Measurements from ENCODE around the gene SRRT. TPM values are rescaled to one million over a fixed set of nuclear protein-coding genes. Genes with fewer than 3 reads are reported as not detected.

The SRRT gene
- polyA plus RNA-seq, 1 donor from 2014 or later: 59.9 TPM

GRCh38 chr7:100875356-100875751 lies 451 bp downstream of the SRRT start:
- Histone ChIP-seq H3K4me2 (ENCODE audit: low read length) (peak overlapping the region; percentile 76), H3K27ac (ENCODE audit: low read length) (peak overlapping the region; percentile 99), H3K36me3 (ENCODE audit: insufficient read depth, low read length) (no peaks in the 10 kb centered on the region), H3F3A (ENCODE audit: insufficient read depth, low read length, poor library complexity, severe bottlenecking) (no peaks in the 10 kb centered on the region), H3K9me3 (ENCODE audit: low read length) (no peaks in the 10 kb centered on the region), H3K27me3 (ENCODE audit: insufficient read depth, low read depth, low read length) (no peaks in the 10 kb centered on the region), H4K20me1 (ENCODE audit: insufficient read depth) (peaks cover 6% of the 10 kb centered on the region), H3K4me3 (ENCODE audit: low read length) (peak overlapping the region; percentile 95), H3K9me2 (ENCODE audit: insufficient read depth, low read length) (no peaks in the 10 kb centered on the region), H2AFZ (ENCODE audit: low read depth, low read length) (peak overlapping the region; percentile 90), H3K9ac (ENCODE audit: low read length) (peak overlapping the region; percentile 99), H3K79me2 (replicated peaks; ENCODE audit: insufficient read depth, low read length) (peaks cover 51% of the 10 kb centered on the region)
- TF ChIP-seq POLR2AphosphoS5 (IDR thresholded peaks at IDR 0.05): no peak
- no peak for TF ChIP-seq EP300 (conservative IDR thresholded peaks at IDR 0.05; ENCODE audit: poor library complexity, severe bottlenecking)
- TF ChIP-seq EZH2 (IDR thresholded peaks at IDR 0.05; ENCODE audit: borderline replicate concordance, insufficient read depth, low read length, poor library complexity, severe bottlenecking): no peak
- TF ChIP-seq REST (IDR thresholded peaks at IDR 0.05; ENCODE audit: borderline replicate concordance): no peak
- no peak for TF ChIP-seq MXI1 (conservative IDR thresholded peaks at IDR 0.05; ENCODE audit: poor library complexity, severe bottlenecking)
- TF ChIP-seq, protein P1, sequence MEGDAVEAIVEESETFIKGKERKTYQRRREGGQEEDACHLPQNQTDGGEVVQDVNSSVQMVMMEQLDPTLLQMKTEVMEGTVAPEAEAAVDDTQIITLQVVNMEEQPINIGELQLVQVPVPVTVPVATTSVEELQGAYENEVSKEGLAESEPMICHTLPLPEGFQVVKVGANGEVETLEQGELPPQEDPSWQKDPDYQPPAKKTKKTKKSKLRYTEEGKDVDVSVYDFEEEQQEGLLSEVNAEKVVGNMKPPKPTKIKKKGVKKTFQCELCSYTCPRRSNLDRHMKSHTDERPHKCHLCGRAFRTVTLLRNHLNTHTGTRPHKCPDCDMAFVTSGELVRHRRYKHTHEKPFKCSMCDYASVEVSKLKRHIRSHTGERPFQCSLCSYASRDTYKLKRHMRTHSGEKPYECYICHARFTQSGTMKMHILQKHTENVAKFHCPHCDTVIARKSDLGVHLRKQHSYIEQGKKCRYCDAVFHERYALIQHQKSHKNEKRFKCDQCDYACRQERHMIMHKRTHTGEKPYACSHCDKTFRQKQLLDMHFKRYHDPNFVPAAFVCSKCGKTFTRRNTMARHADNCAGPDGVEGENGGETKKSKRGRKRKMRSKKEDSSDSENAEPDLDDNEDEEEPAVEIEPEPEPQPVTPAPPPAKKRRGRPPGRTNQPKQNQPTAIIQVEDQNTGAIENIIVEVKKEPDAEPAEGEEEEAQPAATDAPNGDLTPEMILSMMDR (IDR thresholded peaks at IDR 0.05; ENCODE audit: poor library complexity, severe bottlenecking): no peak
- TF ChIP-seq SMC3 (conservative IDR thresholded peaks at IDR 0.05; ENCODE audit: poor library complexity): no peak
- no peak for TF ChIP-seq RAD21 (conservative IDR thresholded peaks at IDR 0.05)
- TF ChIP-seq TAF1 (IDR thresholded peaks at IDR 0.05; ENCODE audit: low read depth): no peak

DNA sequence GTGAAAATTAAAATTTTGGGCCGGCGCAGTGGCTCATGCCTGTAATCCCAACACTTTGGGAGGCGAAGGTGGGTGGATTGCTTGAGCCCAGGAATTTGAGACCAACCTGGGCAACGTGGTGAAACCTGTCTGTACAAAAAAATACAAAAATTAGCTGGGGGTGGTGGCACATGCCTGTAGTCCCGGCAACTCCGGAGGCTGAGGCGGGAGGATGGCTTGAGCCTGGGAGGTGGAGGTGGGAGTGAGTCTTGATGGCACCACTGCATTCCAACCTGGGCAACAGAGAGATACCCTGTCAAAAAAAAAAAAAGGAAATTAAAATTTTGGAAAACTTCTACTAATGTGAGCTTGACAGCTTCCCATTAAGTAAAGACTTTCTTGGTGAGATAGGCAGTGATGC lies 3.1 kb downstream of the SRRT start:
- Histone ChIP-seq H3F3A (ENCODE audit: insufficient read depth, low read length, poor library complexity, severe bottlenecking) (no peaks in the 10 kb centered on the region), H3K9me3 (ENCODE audit: low read length) (no peaks in the 10 kb centered on the region), H2AFZ (ENCODE audit: low read depth, low read length) (no peak overlapping the region), H3K9ac (ENCODE audit: low read length) (no peak overlapping the region), H3K4me3 (ENCODE audit: low read length) (peak overlapping the region; percentile 95), H3K79me2 (replicated peaks; ENCODE audit: insufficient read depth, low read length) (peaks cover 58% of the 10 kb centered on the region), H4K20me1 (ENCODE audit: insufficient read depth) (peaks cover 6% of the 10 kb centered on the region), H3K9me2 (ENCODE audit: insufficient read depth, low read length) (no peaks in the 10 kb centered on the region), H3K27ac (ENCODE audit: low read length) (no peak overlapping the region), H3K36me3 (ENCODE audit: insufficient read depth, low read length) (no peaks in the 10 kb centered on the region), H3K4me2 (ENCODE audit: low read length) (no peak overlapping the region), H3K27me3 (ENCODE audit: insufficient read depth, low read depth, low read length) (no peaks in the 10 kb centered on the region)
- TF ChIP-seq, protein P1 (IDR thresholded peaks at IDR 0.05; ENCODE audit: poor library complexity, severe bottlenecking): no peak
- TF ChIP-seq POLR2AphosphoS5 (IDR thresholded peaks at IDR 0.05): no peak
- no peak for TF ChIP-seq REST (IDR thresholded peaks at IDR 0.05; ENCODE audit: borderline replicate concordance)
- TF ChIP-seq TAF1 (IDR thresholded peaks at IDR 0.05; ENCODE audit: low read depth): no peak
- TF ChIP-seq MXI1 (conservative IDR thresholded peaks at IDR 0.05; ENCODE audit: poor library complexity, severe bottlenecking): no peak
- no peak for TF ChIP-seq SMC3 (conservative IDR thresholded peaks at IDR 0.05; ENCODE audit: poor library complexity)
- TF ChIP-seq EP300 (conservative IDR thresholded peaks at IDR 0.05; ENCODE audit: poor library complexity, severe bottlenecking): no peak
- no peak for TF ChIP-seq EZH2 (IDR thresholded peaks at IDR 0.05; ENCODE audit: borderline replicate concordance, insufficient read depth, low read length, poor library complexity, severe bottlenecking)
- no peak for TF ChIP-seq RAD21 (conservative IDR thresholded peaks at IDR 0.05)

Measured in neural cell (in vitro differentiated cells).